SK-N-SH (cell line): ENCODE measurements around the gene MAST4. TPM values are rescaled to one million over a fixed set of nuclear protein-coding genes. Genes with fewer than 3 reads are reported as not detected.

ENCODE experiments used
- CTCF ChIA-PET: fragments of 300-600, 350-600 bp; formaldehyde crosslinking; extraction: SDS; loops from one replicate; lab custom pipeline; 2021; lab: Yijun Ruan, JAX
- POLR2A ChIA-PET: fragments of 350-600 bp; sonication (Branson Sonifier 250); formaldehyde crosslinking; extraction: SDS; loops from one replicate; lab custom pipeline; 2020; ENCODE audit warnings: antibody characterized with exemption, inconsistent platforms; lab: Yijun Ruan, JAX
- DNase-seq: peaks from one replicate; pipeline ENCODE4 v3.0.0; 2012
- H2AFZ ChIP-seq: fragments of 200-600 bp; sonication (generic); 2 replicates; pipeline ENCODE4 v1.8.1; 2016; ENCODE audit warnings: antibody characterized with exemption, mild to moderate bottlenecking, low read depth
- H3F3A ChIP-seq: fragments of 200-600 bp; sonication (generic); replicated peaks from 2 replicates; pipeline ENCODE3; 2016; ENCODE audit warnings: antibody characterized with exemption, mild to moderate bottlenecking; ENCODE audit not compliant: insufficient read depth
- H3K27ac ChIP-seq, 2 experiments: fragments of 200-500 bp in 1 of 2; fragments of 200-600 bp in 1 of 2; sonication (Bioruptor generic) in 1 of 2; sonication (generic), shearing (Covaris generic) in 1 of 2; 2 replicates each; pipeline versions ENCODE4 v1.5.1 to v1.6.1; 2014 to 2016; ENCODE audit warnings: low read depth in 2 of 2, inconsistent platforms in 1 of 2, low read length in 1 of 2, mild to moderate bottlenecking in 1 of 2, mixed read lengths in 1 of 2
- H3K27me3 ChIP-seq: fragments of 200-600 bp; sonication (generic), shearing (Covaris generic); 2 replicates; pipeline ENCODE4 v1.6.1; 2016; ENCODE audit warnings: mixed run types; ENCODE audit not compliant: insufficient read depth
- H3K36me3 ChIP-seq, 2 experiments: fragments of 200-500 bp in 1 of 2; fragments of 200-600 bp in 1 of 2; sonication (Bioruptor generic) in 1 of 2; sonication (generic) in 1 of 2; replicated peaks in 1 of 2; 2 replicates each; pipeline versions ENCODE3 to v1.5.1; 2014 to 2016; ENCODE audit warnings: low read length in 1 of 2, mild to moderate bottlenecking in 1 of 2; ENCODE audit not compliant: insufficient read depth in 2 of 2, control insufficient read depth in 1 of 2
- H3K4me1 ChIP-seq, 2 experiments: fragments of 200-500 bp in 1 of 2; fragments of 200-600 bp in 1 of 2; sonication (Bioruptor generic) in 1 of 2; sonication (generic), shearing (Covaris generic) in 1 of 2; 2 replicates each; pipeline versions ENCODE4 v1.5.1 to v1.6.1; 2014 to 2016; ENCODE audit warnings: low read depth in 1 of 2, low read length in 1 of 2, mixed run types in 1 of 2; ENCODE audit not compliant: insufficient read depth in 2 of 2, control insufficient read depth in 1 of 2
- H3K4me2 ChIP-seq: fragments of 200-600 bp; sonication (generic), shearing (Covaris generic); 2 replicates; pipeline ENCODE4 v1.6.1; 2017; ENCODE audit warnings: mixed run types
- H3K4me3 ChIP-seq, 2 experiments: fragments of 200-500 bp in 1 of 2; fragments of 200-600 bp in 1 of 2; sonication (Bioruptor generic) in 1 of 2; sonication (generic), shearing (Covaris generic) in 1 of 2; 2 replicates each; pipeline versions ENCODE4 v1.5.1 to v1.8.1; 2014 to 2016; ENCODE audit warnings: low read depth in 2 of 2, inconsistent platforms in 1 of 2, low read length in 1 of 2, mild to moderate bottlenecking in 1 of 2, mixed read lengths in 1 of 2, moderate library complexity in 1 of 2
- H3K79me2 ChIP-seq: fragments of 200-600 bp; sonication (generic); 2 replicates; pipeline ENCODE4 v1.8.1; 2017; ENCODE audit warnings: mild to moderate bottlenecking; ENCODE audit not compliant: insufficient read depth
- H3K9ac ChIP-seq: fragments of 200-600 bp; sonication (generic); 2 replicates; pipeline ENCODE4 v1.6.1; 2017; ENCODE audit warnings: mixed run types
- H3K9me2 ChIP-seq: fragments of 200-600 bp; sonication (generic); 2 replicates; pipeline ENCODE4 v1.6.1; 2017; ENCODE audit warnings: mixed run types
- H3K9me3 ChIP-seq: fragments of 200-600 bp; sonication (generic); 2 replicates; pipeline ENCODE4 v1.6.1; 2017; ENCODE audit warnings: mixed run types, mild to moderate bottlenecking, moderate library complexity
- H4K20me1 ChIP-seq: fragments of 200-600 bp; sonication (generic); 2 replicates; pipeline ENCODE4 v1.6.1; 2017; ENCODE audit warnings: mild to moderate bottlenecking, mixed run types; ENCODE audit not compliant: insufficient read depth
- FOXJ3 ChIP-seq: sonication (generic); formaldehyde crosslinking; IDR thresholded peaks from 2 replicates; pipeline ENCODE4 v1.5.1; 2020; ENCODE audit warnings: mild to moderate bottlenecking, missing genetic modification reagents
- FOXM1 ChIP-seq: IDR thresholded peaks from 2 replicates; pipeline ENCODE4 v1.4.0; 2012; ENCODE audit warnings: low read depth, mild to moderate bottlenecking
- JUND ChIP-seq: IDR thresholded peaks from 2 replicates; pipeline ENCODE4 v1.4.0; 2012
- MEF2A ChIP-seq: IDR thresholded peaks from 2 replicates; pipeline ENCODE4 v1.4.0; 2012; ENCODE audit warnings: low read depth, borderline replicate concordance
- MXI1 ChIP-seq: IDR thresholded peaks from 2 replicates; pipeline ENCODE4 v1.6.1; 2012; ENCODE audit warnings: mild to moderate bottlenecking, low read depth, low read length, improper control_type of control experiment
- NRF1 ChIP-seq: IDR thresholded peaks from 2 replicates; pipeline ENCODE4 v1.6.1; 2012; ENCODE audit warnings: low read depth, mild to moderate bottlenecking, low read length
- POLR2AphosphoS5 ChIP-seq: IDR thresholded peaks from 2 replicates; pipeline ENCODE4 v1.6.1; 2012; ENCODE audit warnings: low read depth, low read length
- RCOR1 ChIP-seq: fragments of 150-350 bp; IDR thresholded peaks from 2 replicates; pipeline ENCODE4 v1.6.1; 2017; ENCODE audit warnings: antibody characterized with exemption, low read length
- RFX5 ChIP-seq: IDR thresholded peaks from 2 replicates; pipeline ENCODE4 v1.6.1; 2012; ENCODE audit warnings: mild to moderate bottlenecking, improper control_type of control experiment, low read length
- RXRA ChIP-seq: IDR thresholded peaks from 2 replicates; pipeline ENCODE4 v1.4.0; 2012; ENCODE audit warnings: low read depth, mild to moderate bottlenecking, borderline replicate concordance
- YY1 ChIP-seq: IDR thresholded peaks from 2 replicates; pipeline ENCODE4 v1.4.0; 2012; ENCODE audit warnings: low read depth, mild to moderate bottlenecking
- WGBS: methylation state at CpG from one replicate; pipeline ENCODE4 v1.1.6; 2017; ENCODE audit warnings: low lambda C conversion rate; 5-methylcytosine and 5-hydroxymethylcytosine counted together
- polyA plus RNA-seq, 3 experiments: library from polyadenylated mRNA; depleted of rRNA; stranded (reverse); fragments of >200 nt; gene quantifications; 2 replicates each; pipeline ENCODE4 v1.2.3, GENCODE V29; 2012
- TF ChIP-seq, protein P1 (sequence below): fragments of 150-350 bp; IDR thresholded peaks from 2 replicates; pipeline ENCODE4 v1.6.1; 2017; ENCODE audit warnings: antibody characterized with exemption, low read length, low read depth, borderline replicate concordance
- TF ChIP-seq, protein P2 (sequence below): IDR thresholded peaks from 2 replicates; pipeline ENCODE4; 2012
- TF ChIP-seq, protein P3 (sequence below): IDR thresholded peaks from 2 replicates; pipeline ENCODE4 v1.6.1; 2012; ENCODE audit warnings: mild to moderate bottlenecking, low read depth, low read length, moderate library complexity

MAST4 gene
- polyA plus RNA-seq, 1 of the 3 experiments (the other 2 are of a cell fraction), result 2.2 TPM

DNA sequence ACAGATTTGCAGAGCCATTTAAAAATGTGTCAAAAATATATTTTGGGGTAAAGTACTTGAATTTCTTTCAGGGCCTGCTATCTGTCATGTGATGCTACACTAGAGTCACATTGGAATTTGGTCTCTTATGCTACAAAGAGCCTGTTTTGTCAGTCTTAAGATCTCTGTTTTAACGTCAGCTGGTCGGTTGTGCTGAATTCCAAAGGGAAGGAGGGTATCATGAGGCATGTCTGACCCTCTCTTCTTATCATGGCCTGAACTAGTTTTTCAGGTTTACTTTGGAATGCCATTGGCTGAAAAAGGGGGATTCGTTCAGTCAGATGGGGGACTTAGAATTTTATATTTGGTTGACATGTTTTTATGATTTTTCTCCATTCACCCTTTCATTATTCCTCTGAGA is 309.8 kb downstream of the MAST4 start (continued):
- TF ChIP-seq YY1 (no peak), FOXJ3 (CRISPR knock-in tag) (no peak)

DNA sequence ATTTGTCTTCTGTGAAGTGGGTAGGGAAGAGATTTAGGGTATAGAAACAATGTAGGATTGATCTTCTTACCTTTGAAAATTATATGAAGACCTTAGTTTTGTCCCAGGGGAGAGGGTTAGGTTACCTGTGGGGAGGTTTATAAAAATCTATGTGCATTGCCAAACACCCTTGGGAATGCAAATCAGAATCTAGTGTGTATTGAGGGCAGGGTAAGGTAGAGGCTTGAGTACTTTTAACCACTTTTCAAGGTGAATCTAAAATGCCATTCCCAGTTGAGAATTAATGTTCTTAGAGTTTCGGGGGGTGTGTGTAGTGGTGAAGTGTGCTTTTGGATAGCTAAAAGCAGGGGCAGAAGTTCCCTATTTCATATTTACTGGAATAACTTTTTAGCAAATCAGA is 312.0 kb downstream of the MAST4 start:
- Histone ChIP-seq H3K9me3 (no peaks in the 10 kb centered on the region), H3K4me3 (no peak overlapping the region), H3K27ac (no peak overlapping the region), H3K4me1 (no peaks in the 10 kb centered on the region), H3F3A (no peaks in the 10 kb centered on the region), H3K9ac (no peak overlapping the region), H3K79me2 (no peaks in the 10 kb centered on the region), H3K4me2 (no peak overlapping the region), H3K36me3 (no peaks in the 10 kb centered on the region), H2AFZ (no peak overlapping the region), H4K20me1 (no peaks in the 10 kb centered on the region), H3K9me2 (no peaks in the 10 kb centered on the region), H3K27me3 (no peaks in the 10 kb centered on the region)
- ChIA-PET POLR2A (no interaction called here), CTCF (no interaction called here)
- no peak for DNase-seq
- TF ChIP-seq MEF2A (no peak), FOXM1 (no peak), RCOR1 (no peak), RFX5 (no peak), MXI1 (no peak), RXRA (no peak), NRF1 (no peak), POLR2AphosphoS5 (no peak), JUND (no peak)
- TF ChIP-seq, protein P1, sequence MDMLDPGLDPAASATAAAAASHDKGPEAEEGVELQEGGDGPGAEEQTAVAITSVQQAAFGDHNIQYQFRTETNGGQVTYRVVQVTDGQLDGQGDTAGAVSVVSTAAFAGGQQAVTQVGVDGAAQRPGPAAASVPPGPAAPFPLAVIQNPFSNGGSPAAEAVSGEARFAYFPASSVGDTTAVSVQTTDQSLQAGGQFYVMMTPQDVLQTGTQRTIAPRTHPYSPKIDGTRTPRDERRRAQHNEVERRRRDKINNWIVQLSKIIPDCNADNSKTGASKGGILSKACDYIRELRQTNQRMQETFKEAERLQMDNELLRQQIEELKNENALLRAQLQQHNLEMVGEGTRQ, result no peak
- TF ChIP-seq, protein P2, sequence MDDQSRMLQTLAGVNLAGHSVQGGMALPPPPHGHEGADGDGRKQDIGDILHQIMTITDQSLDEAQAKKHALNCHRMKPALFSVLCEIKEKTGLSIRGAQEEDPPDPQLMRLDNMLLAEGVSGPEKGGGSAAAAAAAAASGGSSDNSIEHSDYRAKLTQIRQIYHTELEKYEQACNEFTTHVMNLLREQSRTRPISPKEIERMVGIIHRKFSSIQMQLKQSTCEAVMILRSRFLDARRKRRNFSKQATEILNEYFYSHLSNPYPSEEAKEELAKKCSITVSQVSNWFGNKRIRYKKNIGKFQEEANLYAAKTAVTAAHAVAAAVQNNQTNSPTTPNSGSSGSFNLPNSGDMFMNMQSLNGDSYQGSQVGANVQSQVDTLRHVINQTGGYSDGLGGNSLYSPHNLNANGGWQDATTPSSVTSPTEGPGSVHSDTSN, result no peak
- TF ChIP-seq, protein P3, sequence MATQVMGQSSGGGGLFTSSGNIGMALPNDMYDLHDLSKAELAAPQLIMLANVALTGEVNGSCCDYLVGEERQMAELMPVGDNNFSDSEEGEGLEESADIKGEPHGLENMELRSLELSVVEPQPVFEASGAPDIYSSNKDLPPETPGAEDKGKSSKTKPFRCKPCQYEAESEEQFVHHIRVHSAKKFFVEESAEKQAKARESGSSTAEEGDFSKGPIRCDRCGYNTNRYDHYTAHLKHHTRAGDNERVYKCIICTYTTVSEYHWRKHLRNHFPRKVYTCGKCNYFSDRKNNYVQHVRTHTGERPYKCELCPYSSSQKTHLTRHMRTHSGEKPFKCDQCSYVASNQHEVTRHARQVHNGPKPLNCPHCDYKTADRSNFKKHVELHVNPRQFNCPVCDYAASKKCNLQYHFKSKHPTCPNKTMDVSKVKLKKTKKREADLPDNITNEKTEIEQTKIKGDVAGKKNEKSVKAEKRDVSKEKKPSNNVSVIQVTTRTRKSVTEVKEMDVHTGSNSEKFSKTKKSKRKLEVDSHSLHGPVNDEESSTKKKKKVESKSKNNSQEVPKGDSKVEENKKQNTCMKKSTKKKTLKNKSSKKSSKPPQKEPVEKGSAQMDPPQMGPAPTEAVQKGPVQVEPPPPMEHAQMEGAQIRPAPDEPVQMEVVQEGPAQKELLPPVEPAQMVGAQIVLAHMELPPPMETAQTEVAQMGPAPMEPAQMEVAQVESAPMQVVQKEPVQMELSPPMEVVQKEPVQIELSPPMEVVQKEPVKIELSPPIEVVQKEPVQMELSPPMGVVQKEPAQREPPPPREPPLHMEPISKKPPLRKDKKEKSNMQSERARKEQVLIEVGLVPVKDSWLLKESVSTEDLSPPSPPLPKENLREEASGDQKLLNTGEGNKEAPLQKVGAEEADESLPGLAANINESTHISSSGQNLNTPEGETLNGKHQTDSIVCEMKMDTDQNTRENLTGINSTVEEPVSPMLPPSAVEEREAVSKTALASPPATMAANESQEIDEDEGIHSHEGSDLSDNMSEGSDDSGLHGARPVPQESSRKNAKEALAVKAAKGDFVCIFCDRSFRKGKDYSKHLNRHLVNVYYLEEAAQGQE, result no peak
- WGBS, result 48% methylated on average over 1 of the region's 1 CpG
